COLO668 (cell line): ENCODE data around the gene DPYD.

Experiments used
- DNase-seq: peaks from one replicate; lab custom pipeline; 2025; ENCODE audit not compliant: unreplicated experiment; lab: John Stamatoyannopoulos, UW

DPYD gene

GRCh38 chr1:97066860-97067259 is 854.0 kb downstream of the DPYD start:
- DNase-seq: no peak

GRCh38 chr1:97063532-97063931 is 857.3 kb downstream of the DPYD start:
- DNase-seq: no peak

GRCh38 chr1:97061604-97062003 is 859.2 kb downstream of the DPYD start:
- DNase-seq: no peak

- DNase-seq: no peak
Observed at GRCh38 chr1:97056386-97056785, 864.4 kb downstream of the DPYD start.

GRCh38 chr1:97053268-97053667 is 867.6 kb downstream of the DPYD start:
- DNase-seq: no peak

GRCh38 chr1:97051823-97052222 is 869.0 kb downstream of the DPYD start:
- DNase-seq: no peak

GRCh38 chr1:97050506-97050905 is 870.3 kb downstream of the DPYD start:
- no peak for DNase-seq

- DNase-seq: no peak
Observed at GRCh38 chr1:97047421-97047793, 873.4 kb downstream of the DPYD start.

- DNase-seq: no peak
Observed at GRCh38 chr1:97046765-97047420, 873.9 kb downstream of the DPYD start.

- DNase-seq: no peak
Observed at GRCh38 chr1:97044159-97044760, 876.6 kb downstream of the DPYD start.

- DNase-seq: no peak
Observed at GRCh38 chr1:97042551-97042950, 878.3 kb downstream of the DPYD start.

GRCh38 chr1:97041026-97041425 is 879.8 kb downstream of the DPYD start:
- no peak for DNase-seq

- no peak for DNase-seq
Observed at GRCh38 chr1:97038410-97038809, 882.4 kb downstream of the DPYD start.

- DNase-seq: no peak
Observed at GRCh38 chr1:97034651-97035050, 886.2 kb downstream of the DPYD start.

- no peak for DNase-seq
Observed at GRCh38 chr1:97033949-97034348, 886.9 kb downstream of the DPYD start.
